Measurements from ENCODE around the gene CDC42SE1. TPM values are rescaled to one million over a fixed set of nuclear protein-coding genes. Genes with fewer than 3 reads are reported as not detected.

The CDC42SE1 gene
- total and polyA plus RNA-seq, 9 of the 15 experiments (the other 6 are each of a cell fraction or from before 2014, with no cell fraction given), result 78.1 to 189 (median 114) TPM

- TF ChIP-seq E2F8 (IDR thresholded peaks at IDR 0.05; ENCODE audit: low read depth, partially characterized antibody) (peak; percentile 18), RBBP5 (IDR thresholded peaks at IDR 0.05; ENCODE audit: borderline replicate concordance, insufficient read depth, low read length, poor library complexity, severe bottlenecking) (peak; percentile 6), ZBTB9 (CRISPR knock-in tag; IDR thresholded peaks at IDR 0.05) (0 out of 2 replicates have a peak, but pooled peaks have one; percentile 27), CBX3 (IDR thresholded peaks at IDR 0.05; ENCODE audit: borderline replicate concordance in 1 of 2, low read length in 2 of 2) (no peak), E2F1 (CRISPR knock-in tag; IDR thresholded peaks at IDR 0.05) (no peak), CCAR2 (IDR thresholded peaks at IDR 0.05; ENCODE audit: low read depth, low read length) (no peak), ZNF174 (CRISPR knock-in tag; IDR thresholded peaks at IDR 0.05) (no peak), ZNF316 (IDR thresholded peaks at IDR 0.05) (no peak), SP1 (CRISPR knock-in tag; IDR thresholded peaks at IDR 0.05) (no peak), RNF219 (CRISPR knock-in tag; IDR thresholded peaks at IDR 0.05) (no peak), DNMT1 (IDR thresholded peaks at IDR 0.05) (no peak; the same call in 1 of the 2 replicates), JUND (IDR thresholded peaks at IDR 0.05; ENCODE audit: borderline replicate concordance, low read depth, low read length) (peak; percentile 52; the same call in 1 of the 2 replicates), JUND (tag; IDR thresholded peaks at IDR 0.05; ENCODE audit: borderline replicate concordance, low read depth, low read length) (peak; percentile 29; the same call in 1 of the 3 replicates), NFIX (CRISPR knock-in tag; IDR thresholded peaks at IDR 0.05; ENCODE audit: low read depth) (no peak), TSHZ1 (CRISPR knock-in tag; IDR thresholded peaks at IDR 0.05) (no peak), RAD21 (CRISPR knock-in tag; conservative IDR thresholded peaks at IDR 0.05 in 1 of 2, IDR thresholded peaks at IDR 0.05 in 1 of 2) (0 out of 4 replicates have a peak, but pooled peaks of 1 of the 2 experiments have one; percentile 4)
Observed at GRCh38 chr1:151054971-151055547, 4.4 kb downstream of the CDC42SE1 start (continued).

Data from K562 (cell line).